ENCODE results near the gene LPXN.

LPXN gene

DNA sequence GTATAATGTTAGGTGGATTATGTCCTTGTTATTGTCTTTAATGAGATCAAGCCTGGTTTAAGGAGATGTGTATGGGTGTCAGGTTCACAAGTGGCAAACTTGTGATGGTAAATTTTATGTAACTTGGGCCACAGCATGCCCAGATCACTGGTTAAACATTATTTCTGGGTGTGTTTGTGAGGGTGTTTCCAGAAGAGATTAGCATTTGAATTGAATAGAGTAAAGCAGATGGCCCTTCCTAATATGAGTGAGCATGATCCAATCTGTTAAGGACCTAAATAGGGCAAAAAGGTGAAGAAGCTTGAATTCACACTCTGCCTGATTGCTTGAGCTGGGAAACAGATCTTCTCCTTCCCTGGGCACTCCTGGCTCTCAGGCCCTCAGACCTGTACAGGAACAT lies 88.5 kb downstream of the LPXN start:
- TF ChIP-seq TCF12 (IDR thresholded peaks at IDR 0.05; ENCODE audit: low read depth) (no peak), CREB1 (IDR thresholded peaks at IDR 0.05; ENCODE audit: low read depth) (no peak), TEAD4 (IDR thresholded peaks at IDR 0.05) (no peak), NFIC (IDR thresholded peaks at IDR 0.05) (no peak), FOXM1 (IDR thresholded peaks at IDR 0.05; ENCODE audit: borderline replicate concordance, low read depth) (no peak), EGR1 (IDR thresholded peaks at IDR 0.05) (no peak), TAF1 (IDR thresholded peaks at IDR 0.05; ENCODE audit: low read depth) (no peak), RAD21 (IDR thresholded peaks at IDR 0.05; ENCODE audit: low read depth) (no peak), ZBTB7A (IDR thresholded peaks at IDR 0.05; ENCODE audit: low read depth) (no peak), EP300 (IDR thresholded peaks at IDR 0.05; ENCODE audit: borderline replicate concordance) (no peak), YY1 (IDR thresholded peaks at IDR 0.05; ENCODE audit: low read depth) (no peak)
- TF ChIP-seq, protein P1, sequence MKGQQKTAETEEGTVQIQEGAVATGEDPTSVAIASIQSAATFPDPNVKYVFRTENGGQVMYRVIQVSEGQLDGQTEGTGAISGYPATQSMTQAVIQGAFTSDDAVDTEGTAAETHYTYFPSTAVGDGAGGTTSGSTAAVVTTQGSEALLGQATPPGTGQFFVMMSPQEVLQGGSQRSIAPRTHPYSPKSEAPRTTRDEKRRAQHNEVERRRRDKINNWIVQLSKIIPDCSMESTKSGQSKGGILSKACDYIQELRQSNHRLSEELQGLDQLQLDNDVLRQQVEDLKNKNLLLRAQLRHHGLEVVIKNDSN (IDR thresholded peaks at IDR 0.05), result no peak
- TF ChIP-seq, protein P2, sequence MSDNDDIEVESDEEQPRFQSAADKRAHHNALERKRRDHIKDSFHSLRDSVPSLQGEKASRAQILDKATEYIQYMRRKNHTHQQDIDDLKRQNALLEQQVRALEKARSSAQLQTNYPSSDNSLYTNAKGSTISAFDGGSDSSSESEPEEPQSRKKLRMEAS (IDR thresholded peaks at IDR 0.05), result no peak
- TF ChIP-seq, protein P3, sequence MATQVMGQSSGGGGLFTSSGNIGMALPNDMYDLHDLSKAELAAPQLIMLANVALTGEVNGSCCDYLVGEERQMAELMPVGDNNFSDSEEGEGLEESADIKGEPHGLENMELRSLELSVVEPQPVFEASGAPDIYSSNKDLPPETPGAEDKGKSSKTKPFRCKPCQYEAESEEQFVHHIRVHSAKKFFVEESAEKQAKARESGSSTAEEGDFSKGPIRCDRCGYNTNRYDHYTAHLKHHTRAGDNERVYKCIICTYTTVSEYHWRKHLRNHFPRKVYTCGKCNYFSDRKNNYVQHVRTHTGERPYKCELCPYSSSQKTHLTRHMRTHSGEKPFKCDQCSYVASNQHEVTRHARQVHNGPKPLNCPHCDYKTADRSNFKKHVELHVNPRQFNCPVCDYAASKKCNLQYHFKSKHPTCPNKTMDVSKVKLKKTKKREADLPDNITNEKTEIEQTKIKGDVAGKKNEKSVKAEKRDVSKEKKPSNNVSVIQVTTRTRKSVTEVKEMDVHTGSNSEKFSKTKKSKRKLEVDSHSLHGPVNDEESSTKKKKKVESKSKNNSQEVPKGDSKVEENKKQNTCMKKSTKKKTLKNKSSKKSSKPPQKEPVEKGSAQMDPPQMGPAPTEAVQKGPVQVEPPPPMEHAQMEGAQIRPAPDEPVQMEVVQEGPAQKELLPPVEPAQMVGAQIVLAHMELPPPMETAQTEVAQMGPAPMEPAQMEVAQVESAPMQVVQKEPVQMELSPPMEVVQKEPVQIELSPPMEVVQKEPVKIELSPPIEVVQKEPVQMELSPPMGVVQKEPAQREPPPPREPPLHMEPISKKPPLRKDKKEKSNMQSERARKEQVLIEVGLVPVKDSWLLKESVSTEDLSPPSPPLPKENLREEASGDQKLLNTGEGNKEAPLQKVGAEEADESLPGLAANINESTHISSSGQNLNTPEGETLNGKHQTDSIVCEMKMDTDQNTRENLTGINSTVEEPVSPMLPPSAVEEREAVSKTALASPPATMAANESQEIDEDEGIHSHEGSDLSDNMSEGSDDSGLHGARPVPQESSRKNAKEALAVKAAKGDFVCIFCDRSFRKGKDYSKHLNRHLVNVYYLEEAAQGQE (IDR thresholded peaks at IDR 0.05; ENCODE audit: low read depth), result no peak

DNA sequence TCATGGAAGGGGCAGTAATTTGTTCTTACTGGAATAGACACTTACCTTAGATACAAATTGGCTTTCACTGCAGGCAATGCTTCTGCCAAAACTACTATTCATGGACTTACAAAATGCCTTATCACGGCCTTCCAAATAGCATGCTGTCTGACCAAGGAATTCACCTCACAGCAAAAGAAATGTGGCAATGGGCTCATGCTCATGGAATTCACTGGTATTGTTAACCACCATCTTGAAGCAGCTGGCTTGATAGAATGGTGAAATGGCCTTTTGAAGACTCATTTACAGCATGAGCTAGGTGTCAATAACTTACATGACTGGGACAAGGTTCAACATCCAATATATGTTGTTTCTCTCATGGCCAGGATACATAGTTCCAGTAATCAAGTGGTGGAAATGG lies 89.7 kb downstream of the LPXN start:
- no peak for TF ChIP-seq TCF12 (IDR thresholded peaks at IDR 0.05; ENCODE audit: low read depth)
- TF ChIP-seq, protein P1 (IDR thresholded peaks at IDR 0.05), result no peak

Measured in Ishikawa (cell line).